Aorta (tissue), 5 donors: ENCODE results near the gene PNCK. TPM values are rescaled to one million over a fixed set of nuclear protein-coding genes. Genes with fewer than 3 reads are reported as not detected.

Source experiments
- ATAC-seq: fragments of 200-7000 bp; cut with Tn5 transposase; one replicate; pipeline ENCODE4 v1.9.1; 2022; ENCODE audit warnings: moderate library complexity; ENCODE audit not compliant: low FRiP score
- DNase-seq, 2 donors: peaks; one replicate each; pipeline ENCODE4 v3.0.0-alpha.2; 2020
- H3K27ac ChIP-seq, 2 donors: one replicate each; pipeline ENCODE4 v1.5.1; 2013; ENCODE audit warnings: low read length in 2 of 2, mild to moderate bottlenecking in 2 of 2, moderate library complexity in 2 of 2, control low read depth in 1 of 2, inconsistent platforms in 1 of 2, low read depth in 1 of 2
- H3K27me3 ChIP-seq, 2 donors: one replicate each; pipeline ENCODE4 v1.6.1; 2013; ENCODE audit warnings: control low read depth in 1 of 2, low read length in 1 of 2, mild to moderate bottlenecking in 1 of 2, moderate library complexity in 1 of 2; ENCODE audit not compliant: insufficient read depth in 2 of 2, control insufficient read depth in 1 of 2
- H3K36me3 ChIP-seq, 2 donors: one replicate each; pipeline ENCODE4 v1.6.1; 2013; ENCODE audit warnings: control low read depth in 1 of 2, low read length in 1 of 2, mild to moderate bottlenecking in 1 of 2; ENCODE audit not compliant: insufficient read depth in 2 of 2, control insufficient read depth in 1 of 2
- H3K4me1 ChIP-seq, 2 donors: one replicate each; pipeline ENCODE4 v1.6.1; 2013; ENCODE audit warnings: low read length in 2 of 2, control low read depth in 1 of 2, mild to moderate bottlenecking in 1 of 2, moderate library complexity in 1 of 2; ENCODE audit not compliant: insufficient read depth in 2 of 2, control insufficient read depth in 1 of 2
- H3K4me3 ChIP-seq, 2 donors: one replicate each; pipeline ENCODE4 v1.5.1; 2013; ENCODE audit warnings: low read length in 2 of 2, control low read depth in 1 of 2, mild to moderate bottlenecking in 1 of 2
- H3K9me3 ChIP-seq: one replicate; pipeline ENCODE4 v1.6.1; 2013; ENCODE audit warnings: mild to moderate bottlenecking, low read length; ENCODE audit not compliant: control insufficient read depth
- WGBS, 2 donors: extraction: QIAGEN DNeasy Blood & Tissue Kit; methylation state at CpG; one replicate each; pipeline ENCODE4 v1.1.7; 2013; 5-methylcytosine and 5-hydroxymethylcytosine counted together
- intact Hi-C, 2 donors: fragments of 100-400 bp; cut with DNase I; formaldehyde crosslinking; loops; one replicate each; pipeline versions ENCODE4 v1.14.2 to v1.15.0; 2022
- polyA plus RNA-seq, 2 donors: library from polyadenylated mRNA; stranded (reverse); fragments of 200-250 nt; gene quantifications; one replicate each; pipeline ENCODE4 v1.2.3, GENCODE V29; 2013
- total RNA-seq, 2 donors: library from RNA; stranded (reverse); fragmentation: NEBNext Ultra II Directional; extraction: Animal tissue kit (Norgen Biotek cat#: 25700); gene quantifications; one replicate each; pipeline ENCODE4 v1.2.1, GENCODE V29; 2021
- donor health status: healthy with polysubstance abuse.
- donor health status: Bipolar disorder and iron deficiency.
- donor health status: DM: no; HTN: no; CAD: no.
- donor health status: DM: no; HTN: no; CAD: no.
- donor health status: DM: yes; HTN: yes; CAD: no.

The PNCK gene
- total and polyA plus RNA-seq, 4 donors, result 3.0 to 4.9 (median 4.3) TPM; not detected in 1

DNA sequence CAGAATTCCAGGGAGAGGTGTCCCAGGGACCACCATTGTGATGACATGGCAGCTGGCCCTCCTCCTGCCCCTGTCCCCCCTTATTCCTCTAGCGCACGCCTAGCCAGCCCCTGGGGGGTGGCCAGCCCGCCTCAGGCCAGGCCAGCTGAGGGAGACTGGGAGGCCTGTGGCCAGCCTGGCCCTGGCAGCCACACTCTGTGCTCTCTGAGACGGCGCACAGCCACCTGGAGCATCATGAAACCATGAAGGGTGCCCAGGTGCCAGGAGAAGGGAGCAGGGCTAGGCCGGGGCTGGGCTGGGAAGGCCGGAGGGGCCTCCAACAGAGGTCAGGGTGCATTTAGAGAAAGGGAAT lies 41.0 kb downstream of the PNCK start:
- no peak overlapping the region for H3K4me3 ChIP-seq
- intact Hi-C loops, result no loop called here
- ATAC-seq (no peak), DNase-seq (no peak)
- no peaks in the 10 kb centered on the region for H3K36me3 ChIP-seq
- WGBS, 2 donors, result 74 to 96% methylated on average over 7 of the region's 7 CpGs
- no peaks in the 10 kb centered on the region for H3K4me1 ChIP-seq
- no peaks in the 10 kb centered on the region for H3K9me3 ChIP-seq
- H3K27me3 ChIP-seq, result no peaks in the 10 kb centered on the region
- no peak overlapping the region for H3K27ac ChIP-seq

DNA sequence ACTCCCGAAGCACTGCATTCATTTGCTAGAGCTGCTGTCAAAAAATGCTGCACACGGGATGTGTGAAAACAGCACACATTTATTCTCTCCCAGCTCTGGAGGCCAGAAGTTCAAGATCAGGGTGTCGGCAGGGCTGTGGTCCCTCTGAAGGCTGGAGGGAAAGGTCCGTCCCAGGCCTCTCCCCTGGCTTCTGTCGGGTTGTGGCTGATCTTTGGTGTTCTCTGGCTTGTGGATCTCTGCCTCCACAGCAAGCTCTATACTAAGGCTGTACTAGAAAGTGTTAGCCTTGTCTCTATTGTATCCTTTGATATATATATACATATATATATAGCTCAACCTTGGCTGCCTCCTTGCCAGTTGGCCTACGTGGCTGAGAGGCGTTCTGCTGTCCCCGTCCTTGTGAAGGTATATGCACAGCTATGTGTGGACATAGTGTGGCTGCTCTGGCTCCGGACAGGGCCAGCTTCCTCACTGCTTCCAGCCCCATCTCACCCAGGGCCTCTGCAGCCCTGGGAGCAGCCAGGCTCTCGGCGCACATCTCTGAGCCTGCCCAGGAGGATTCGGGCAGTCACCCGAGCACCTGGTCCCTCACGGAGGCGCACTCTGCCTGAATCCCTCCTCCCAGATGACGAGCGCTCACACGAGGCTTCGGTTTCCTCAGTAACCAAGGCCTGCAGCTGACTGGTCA lies 41.6 kb downstream of the PNCK start:
- intact Hi-C loops, result no loop called here
- WGBS, 2 donors, result 89 to 96% methylated on average over 19 of the region's 19 CpGs
- H3K4me3 ChIP-seq, result no peak overlapping the region
- no peaks in the 10 kb centered on the region for H3K9me3 ChIP-seq
- H3K4me1 ChIP-seq, result no peaks in the 10 kb centered on the region
- DNase-seq, result peak in 1 of 2 donors; percentile 59
- H3K27me3 ChIP-seq, result no peaks in the 10 kb centered on the region
- H3K36me3 ChIP-seq, result no peaks in the 10 kb centered on the region
- ATAC-seq, result no peak
- no peak overlapping the region for H3K27ac ChIP-seq

DNA sequence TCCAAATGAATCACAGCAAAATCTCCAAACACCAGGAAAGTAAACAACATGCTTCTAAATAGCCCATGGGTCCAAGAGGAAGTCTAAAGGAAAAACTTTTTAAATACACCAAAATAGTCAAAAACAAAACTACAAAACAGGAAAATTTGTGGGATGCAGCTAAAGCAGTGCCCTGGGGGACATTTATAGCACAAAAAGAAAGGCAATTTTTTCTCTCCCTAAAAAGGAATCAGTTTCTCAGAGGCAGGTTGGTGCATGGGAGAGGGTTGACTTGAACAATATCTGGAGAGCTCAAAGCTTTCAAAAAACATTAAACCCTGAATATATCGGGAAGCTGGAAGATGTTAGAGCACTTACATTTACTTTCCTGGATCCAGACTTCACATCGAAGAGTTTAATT lies 42.3 kb downstream of the PNCK start:
- no peaks in the 10 kb centered on the region for H3K4me1 ChIP-seq
- H3K27ac ChIP-seq, result no peak overlapping the region
- no peaks in the 10 kb centered on the region for H3K9me3 ChIP-seq
- H3K27me3 ChIP-seq, result no peaks in the 10 kb centered on the region
- no peak overlapping the region for H3K4me3 ChIP-seq
- H3K36me3 ChIP-seq, result no peaks in the 10 kb centered on the region
- DNase-seq, result no peak
- 94 to 97% methylated on average over 2 of the region's 2 CpGs for WGBS, 2 donors
- intact Hi-C loops, result no loop called here
- ATAC-seq, result no peak

DNA sequence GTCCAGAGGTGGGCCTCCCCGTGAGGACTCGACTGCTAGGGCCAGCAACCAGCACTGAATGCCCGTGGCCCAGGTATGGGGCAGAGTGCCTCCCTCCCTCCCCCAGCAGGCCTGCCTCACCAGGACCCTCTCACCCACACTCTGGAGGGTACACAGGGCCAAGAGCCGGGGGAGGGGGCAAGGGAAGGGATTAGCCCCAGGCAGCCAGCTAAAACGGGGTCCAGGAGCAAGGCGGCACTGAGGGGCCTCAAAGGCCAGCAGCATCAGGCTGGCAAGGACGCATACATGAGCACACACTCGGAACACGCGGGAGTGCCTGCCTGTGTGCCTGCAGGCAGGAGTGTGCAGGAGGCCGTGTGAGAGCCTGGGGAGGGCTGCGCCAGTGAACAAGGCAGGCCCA lies 44.9 kb downstream of the PNCK start:
- Histone ChIP-seq H3K4me3 (no peak overlapping the region), H3K4me1 (no peaks in the 10 kb centered on the region), H3K27ac (no peak overlapping the region), H3K36me3 (no peaks in the 10 kb centered on the region), H3K9me3 (no peaks in the 10 kb centered on the region), H3K27me3 (no peaks in the 10 kb centered on the region)
- intact Hi-C loops, result no loop called here
- 89 to 94% methylated on average over 12 of the region's 12 CpGs for WGBS, 2 donors
- DNase-seq (peak; percentile 30 to 65), ATAC-seq (no peak)

DNA sequence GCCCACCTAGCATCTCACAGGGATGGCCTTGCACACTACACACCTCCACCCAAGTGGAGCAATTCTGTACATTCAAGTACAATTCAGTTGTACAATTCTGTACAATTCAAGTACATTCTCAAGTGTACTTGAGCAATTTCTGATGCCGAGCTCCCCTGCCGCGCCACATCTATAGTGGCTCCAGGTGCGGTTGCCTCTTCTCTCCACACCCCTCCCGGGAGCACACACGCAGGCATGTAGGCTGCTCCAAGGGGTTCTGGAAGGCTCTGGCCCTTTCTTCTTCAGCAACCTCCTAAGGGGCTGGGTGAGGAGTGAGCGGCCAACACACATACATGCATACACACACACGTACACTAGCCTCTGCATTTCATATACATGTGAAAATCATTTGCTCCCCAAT lies 45.5 kb downstream of the PNCK start:
- 95 to 96% methylated on average over 8 of the region's 8 CpGs for WGBS, 2 donors
- H3K36me3 ChIP-seq, result no peaks in the 10 kb centered on the region
- ATAC-seq (no peak), DNase-seq (no peak)
- no peaks in the 10 kb centered on the region for H3K27me3 ChIP-seq
- no peaks in the 10 kb centered on the region for H3K9me3 ChIP-seq
- no peaks in the 10 kb centered on the region for H3K4me1 ChIP-seq
- H3K27ac ChIP-seq, result no peak overlapping the region
- no peak overlapping the region for H3K4me3 ChIP-seq
- intact Hi-C loops, result no loop called here

DNA sequence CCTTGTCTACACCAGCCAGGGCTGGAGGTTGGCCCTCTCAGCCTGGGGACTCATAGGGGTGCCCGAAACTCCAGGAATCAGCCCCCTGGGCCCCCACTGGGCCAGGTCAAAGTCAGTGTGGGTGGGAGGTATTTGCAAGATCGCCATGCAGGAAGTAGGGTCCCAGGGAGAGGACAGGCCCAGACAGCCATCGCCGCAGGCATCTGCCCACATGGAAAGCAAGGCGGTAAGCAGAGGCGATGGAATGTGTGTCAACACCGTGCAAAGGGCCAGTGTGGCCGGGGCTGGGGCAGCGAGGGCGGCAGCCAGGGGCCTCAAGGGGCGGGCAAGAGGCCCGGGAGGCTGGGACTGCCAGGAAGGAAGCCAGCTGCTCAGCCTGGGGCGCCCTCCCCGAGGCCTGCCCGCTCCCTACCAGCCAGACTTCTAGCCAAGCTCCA lies 45.9 kb downstream of the PNCK start:
- 41 to 55% methylated on average over 15 of the region's 15 CpGs for WGBS, 2 donors
- peak; percentile 23 for ATAC-seq
- H3K27me3 ChIP-seq, result no peaks in the 10 kb centered on the region
- intact Hi-C loops, result no loop called here
- no peaks in the 10 kb centered on the region for H3K36me3 ChIP-seq
- DNase-seq, result peak in 1 of 2 donors; percentile 69
- H3K9me3 ChIP-seq, result no peaks in the 10 kb centered on the region
- H3K27ac ChIP-seq, result no peak overlapping the region
- H3K4me3 ChIP-seq, result no peak overlapping the region
- H3K4me1 ChIP-seq, result no peaks in the 10 kb centered on the region

DNA sequence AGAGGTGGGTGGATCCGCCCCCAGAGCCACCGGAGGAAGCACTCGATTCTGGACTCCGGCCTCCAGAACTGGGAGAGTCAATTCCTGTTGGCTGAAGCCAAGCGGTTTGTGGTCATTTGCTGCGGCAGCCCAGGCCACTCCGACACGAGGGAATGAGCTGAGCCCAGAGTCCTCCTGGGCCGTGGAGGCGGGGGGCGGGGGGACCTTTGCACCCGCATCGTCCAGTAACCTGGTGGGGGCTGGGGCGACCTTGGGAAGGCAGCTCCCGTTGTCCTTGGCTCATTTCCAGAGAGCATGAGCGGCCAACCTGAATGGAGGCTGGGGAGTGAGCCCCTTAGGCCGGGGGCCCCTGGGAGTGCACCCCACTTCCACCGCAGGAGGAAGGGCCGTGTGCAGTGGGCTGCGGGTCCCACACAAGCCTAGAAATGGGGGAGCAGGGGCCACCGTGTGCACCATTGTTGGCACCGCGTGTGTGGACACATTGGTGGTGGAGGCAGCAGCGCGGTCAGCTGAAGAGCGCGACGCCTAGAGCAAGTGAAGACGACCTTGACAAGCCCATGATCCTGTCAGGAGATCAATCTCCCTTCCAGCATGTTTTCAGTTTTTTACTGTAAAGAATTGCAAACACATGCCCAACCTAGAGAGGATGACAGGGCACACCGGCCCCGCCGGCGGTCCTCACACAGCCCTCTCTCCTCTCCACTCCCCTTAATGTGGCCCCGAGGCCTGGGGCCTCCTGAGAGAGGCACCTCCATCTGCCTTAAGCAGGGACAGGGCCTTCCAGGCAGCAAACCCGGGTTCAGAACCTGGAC lies 46.5 kb downstream of the PNCK start:
- H3K4me3 ChIP-seq, result no peak overlapping the region
- peak; percentile 39 to 69 for DNase-seq
- ATAC-seq, result no peak
- intact Hi-C loops, result no loop called here
- no peaks in the 10 kb centered on the region for H3K4me1 ChIP-seq
- H3K27me3 ChIP-seq, result no peaks in the 10 kb centered on the region
- H3K27ac ChIP-seq, result no peak overlapping the region
- 80 to 81% methylated on average over 35 of the region's 35 CpGs for WGBS, 2 donors
- H3K36me3 ChIP-seq, result no peaks in the 10 kb centered on the region
- no peaks in the 10 kb centered on the region for H3K9me3 ChIP-seq

DNA sequence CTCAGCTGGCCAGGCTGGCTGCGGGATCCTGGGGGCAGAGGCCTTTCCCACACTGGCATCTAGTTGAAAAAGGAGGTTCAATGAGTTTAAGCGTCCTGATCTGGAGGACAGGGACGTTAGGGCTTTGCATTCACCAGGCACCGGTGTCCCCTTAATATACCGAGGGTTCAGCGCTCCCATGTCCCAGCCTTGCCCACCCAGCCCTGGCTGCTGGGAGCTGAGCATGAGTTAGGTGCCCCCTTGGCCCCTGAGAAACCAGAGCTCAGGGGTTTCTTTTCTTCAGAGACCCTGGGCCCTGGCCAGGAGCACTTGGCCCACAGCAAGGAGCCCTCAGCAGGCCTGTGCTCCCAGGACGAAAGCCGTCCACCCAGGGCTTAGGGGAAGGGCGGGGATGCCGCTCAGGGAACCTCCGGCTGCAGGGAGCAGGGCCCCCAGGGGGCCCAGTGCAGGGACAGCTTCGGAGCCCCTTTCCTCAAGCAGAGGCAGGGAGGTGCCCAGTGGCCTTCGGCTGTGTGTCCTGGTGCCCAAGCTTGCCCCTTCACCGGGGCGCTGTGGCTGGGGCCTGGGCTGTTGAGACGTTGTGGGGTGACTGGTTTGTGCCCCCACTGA lies 47.5 kb downstream of the PNCK start:
- no peak overlapping the region for H3K27ac ChIP-seq
- no peaks in the 10 kb centered on the region for H3K36me3 ChIP-seq
- intact Hi-C loops, result no loop called here
- DNase-seq (peak in 1 of 2 donors; percentile 57), ATAC-seq (no peak)
- H3K27me3 ChIP-seq, result no peaks in the 10 kb centered on the region
- H3K9me3 ChIP-seq, result no peaks in the 10 kb centered on the region
- H3K4me1 ChIP-seq, result no peaks in the 10 kb centered on the region
- WGBS, 2 donors, result 83 to 92% methylated on average over 13 to 16 of the region's 16 CpGs
- H3K4me3 ChIP-seq, result no peak overlapping the region
